Cardiac septum (tissue), 1 donor: ENCODE measurements around the gene NFAT5. TPM values are rescaled to one million over a fixed set of nuclear protein-coding genes. Genes with fewer than 3 reads are reported as not detected.

Source experiments
- DNase-seq: peaks from one replicate; pipeline ENCODE4 v3.0.0-alpha.2; 2020; ENCODE audit warnings: low spot score
- intact Hi-C: fragments of 100-400 bp; cut with DNase I; formaldehyde crosslinking; loops from one replicate; pipeline ENCODE4 v1.14.0; 2022
- total RNA-seq: library from RNA; stranded (reverse); fragmentation: NEBNext Ultra II Directional; extraction: Animal tissue kit (Norgen Biotek cat#: 25700); gene quantifications from one replicate; pipeline ENCODE4 v1.2.1, GENCODE V29; 2021
- donor health status: DM: no; HTN: no; CAD: no.

NFAT5 gene
- total RNA-seq, 1 donor from 2014 or later, result 28.5 TPM

GRCh38 chr16:69589434-69590269, 23.9 kb downstream of the NFAT5 start:
- no peak for DNase-seq
- intact Hi-C loops, result no loop called here

GRCh38 chr16:69590590-69590989, 24.8 kb downstream of the NFAT5 start:
- no peak for DNase-seq
- intact Hi-C loops, result no loop called here

GRCh38 chr16:69593751-69594255, 28.0 kb downstream of the NFAT5 start:
- intact Hi-C loops, result no loop called here
- DNase-seq, result no peak

GRCh38 chr16:69595127-69596036, 29.6 kb downstream of the NFAT5 start:
- no peak for DNase-seq
- intact Hi-C loops, result no loop called here

- DNase-seq, result no peak
Measured at GRCh38 chr16:69596801-69597200, 31.0 kb downstream of the NFAT5 start.

DNA sequence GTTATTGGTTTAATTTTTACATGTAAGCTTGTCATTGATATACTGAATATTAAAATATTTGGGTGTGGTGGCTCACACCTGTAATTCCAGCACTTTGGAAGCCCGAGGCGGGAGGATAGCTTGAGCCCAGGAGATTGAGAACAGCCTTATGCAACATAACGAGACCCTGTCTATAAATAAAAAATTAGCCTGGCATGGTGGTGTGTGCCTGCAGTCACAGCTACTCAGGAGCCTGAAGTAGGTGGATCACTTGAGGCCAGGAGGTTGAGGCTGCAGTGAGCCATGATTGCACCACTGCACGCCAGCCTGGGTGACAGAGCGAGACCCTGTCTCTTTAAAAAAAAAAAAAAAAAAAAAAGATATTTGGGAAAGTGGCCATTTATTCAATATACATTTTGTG, 32.3 kb downstream of the NFAT5 start:
- DNase-seq, result no peak
- intact Hi-C loops, result no loop called here

More at GRCh38 chr16:69596801-69597200, 31.0 kb downstream of the NFAT5 start:
- intact Hi-C loops, result no loop called here

DNA sequence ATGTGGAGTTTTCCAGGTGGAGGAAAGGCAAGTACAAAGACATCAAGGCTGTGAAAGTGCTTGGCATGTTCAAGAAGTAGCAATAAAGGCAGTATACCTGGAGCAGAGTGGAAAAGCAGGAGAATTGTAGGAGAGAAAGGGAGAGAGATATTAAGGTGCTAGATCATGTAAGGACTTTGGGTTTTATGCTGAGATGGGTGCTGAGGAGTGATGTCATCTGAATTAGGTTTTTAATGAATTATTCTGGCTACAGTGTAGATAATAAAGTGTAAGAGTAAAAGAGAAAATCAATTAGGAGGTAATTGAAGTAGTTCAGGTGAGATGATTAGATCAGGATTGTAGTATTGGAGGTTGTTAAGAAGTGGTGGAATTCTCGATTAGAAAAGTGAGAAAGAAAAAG, 34.0 kb downstream of the NFAT5 start:
- intact Hi-C loops, result no loop called here
- no peak for DNase-seq

DNA sequence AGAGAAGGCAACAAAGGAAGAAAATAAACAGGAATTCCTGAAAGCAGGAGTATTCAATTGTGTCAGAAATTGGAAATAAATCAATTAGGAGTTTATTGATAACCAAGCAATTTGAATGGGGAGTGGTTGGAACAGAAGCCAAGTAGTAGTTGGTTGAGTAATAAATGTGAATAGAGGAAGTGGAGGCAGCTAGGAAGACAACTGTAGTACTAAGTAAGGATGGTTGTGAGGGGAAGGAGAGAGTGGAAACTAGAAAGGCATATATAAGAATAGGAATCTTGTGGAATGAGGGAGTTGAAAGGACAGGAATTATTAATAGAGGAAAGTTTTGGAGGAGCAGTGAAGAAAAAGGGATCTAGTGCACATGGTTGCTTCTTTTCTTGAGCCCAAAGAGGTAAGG, 34.4 kb downstream of the NFAT5 start:
- intact Hi-C loops, result no loop called here
- DNase-seq, result no peak

DNA sequence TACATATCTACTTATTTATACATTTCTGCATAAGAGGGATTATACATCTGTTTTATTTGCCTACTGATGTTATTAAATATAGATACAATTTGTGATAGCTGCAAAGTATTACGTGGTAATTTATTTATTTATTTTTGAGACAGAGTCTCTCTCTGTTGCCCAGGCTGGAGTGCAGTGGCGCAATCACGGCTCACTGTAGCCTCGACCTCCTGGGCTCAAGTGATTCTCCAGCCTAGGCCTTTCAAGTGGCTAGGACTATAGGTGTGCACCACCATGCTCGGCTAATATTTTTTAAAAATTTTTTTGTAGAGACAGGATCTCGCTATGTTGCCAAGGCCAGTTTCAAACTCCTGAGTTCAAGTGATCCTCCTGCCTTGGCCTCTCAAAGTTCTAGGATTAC, 35.5 kb downstream of the NFAT5 start:
- no peak for DNase-seq
- intact Hi-C loops, result no loop called here

GRCh38 chr16:69606985-69607384, 41.2 kb downstream of the NFAT5 start:
- intact Hi-C loops, result no loop called here
- no peak for DNase-seq

DNA sequence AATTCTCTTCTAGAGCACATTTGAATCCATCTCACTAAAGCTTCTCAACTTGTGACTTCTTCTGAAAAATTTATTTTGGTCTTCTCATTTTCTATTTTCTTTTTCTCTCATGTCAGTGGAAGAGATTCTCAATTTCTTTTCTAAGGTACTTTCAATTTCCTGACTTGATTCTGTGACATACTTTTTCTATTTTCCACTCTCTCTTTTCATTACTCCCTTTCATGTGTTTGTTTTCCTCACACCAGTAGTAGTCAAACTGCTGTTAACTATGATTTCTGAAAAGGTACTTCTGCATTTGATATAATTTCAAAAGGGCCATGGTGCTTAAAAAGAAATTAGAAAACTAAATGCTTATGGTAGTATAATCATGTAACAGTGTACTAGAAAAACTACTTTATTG, 41.9 kb downstream of the NFAT5 start:
- intact Hi-C loops, result no loop called here
- no peak for DNase-seq

DNA sequence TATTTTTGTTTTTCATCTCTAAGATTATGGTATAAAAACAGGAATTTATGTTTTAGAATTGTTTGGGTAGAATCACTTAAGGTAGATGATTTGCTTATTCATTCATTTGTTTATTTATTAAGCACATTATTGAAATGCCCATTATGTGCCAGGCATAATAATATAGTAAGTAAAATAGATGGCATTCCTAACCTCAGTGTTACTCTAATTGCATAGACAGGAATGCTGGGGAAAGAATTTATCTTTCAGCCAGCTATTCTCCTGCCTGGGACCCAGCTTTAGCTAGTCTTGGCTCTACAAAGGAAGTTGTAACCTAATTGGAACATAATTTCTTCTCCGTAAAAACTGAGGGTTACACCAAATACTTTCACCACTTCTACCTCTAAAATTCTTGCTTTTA, 44.6 kb downstream of the NFAT5 start:
- no peak for DNase-seq
- intact Hi-C loops, result no loop called here

GRCh38 chr16:69611103-69611640, 45.4 kb downstream of the NFAT5 start:
- intact Hi-C loops, result no loop called here
- DNase-seq, result no peak

GRCh38 chr16:69613378-69614154, 47.8 kb downstream of the NFAT5 start:
- intact Hi-C loops, result no loop called here
- no peak for DNase-seq

DNA sequence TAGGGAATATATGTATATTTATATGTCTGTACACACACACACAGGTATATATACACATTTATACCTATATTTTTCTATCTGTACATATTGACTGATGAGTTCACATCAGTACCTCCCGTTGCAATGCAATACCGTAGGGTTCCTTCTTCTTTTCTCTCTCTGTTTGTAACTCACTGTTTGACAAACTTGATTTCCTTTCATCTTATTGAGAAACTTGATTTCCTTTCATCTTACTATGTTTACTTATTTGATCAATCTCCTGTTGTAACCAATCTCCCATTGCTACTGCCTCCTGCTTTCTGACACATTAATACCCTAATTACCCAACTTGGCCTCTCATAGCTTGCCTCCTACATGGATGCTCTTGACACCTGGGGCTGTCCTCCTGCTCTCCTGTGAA, 49.8 kb downstream of the NFAT5 start:
- DNase-seq, result no peak
- intact Hi-C loops, result no loop called here

DNA sequence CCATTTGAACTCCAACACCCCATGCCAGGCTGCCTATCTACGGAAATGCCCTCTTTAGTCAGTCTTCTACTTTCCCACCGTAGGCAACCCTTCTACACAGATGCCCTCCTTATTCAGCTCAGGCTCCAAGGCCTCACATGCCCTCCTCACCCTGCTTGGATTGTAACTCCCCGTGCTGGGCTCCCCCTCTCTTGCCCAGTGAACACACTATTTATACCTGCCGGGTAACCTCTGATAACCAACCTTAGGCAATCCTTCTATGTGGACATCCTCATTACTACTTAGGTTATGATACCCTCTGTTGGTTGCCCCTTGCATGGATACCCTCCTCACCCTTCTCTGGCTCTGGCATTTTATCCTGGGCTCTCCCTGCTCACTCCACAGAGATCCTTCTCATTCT, 50.3 kb downstream of the NFAT5 start:
- DNase-seq, result no peak
- intact Hi-C loops, result no loop called here

- DNase-seq, result no peak
- intact Hi-C loops, result no loop called here
Measured at GRCh38 chr16:69618307-69618706, 52.5 kb downstream of the NFAT5 start.

- intact Hi-C loops, result no loop called here
- no peak for DNase-seq
Measured at GRCh38 chr16:69618721-69619120, 53.0 kb downstream of the NFAT5 start.

DNA sequence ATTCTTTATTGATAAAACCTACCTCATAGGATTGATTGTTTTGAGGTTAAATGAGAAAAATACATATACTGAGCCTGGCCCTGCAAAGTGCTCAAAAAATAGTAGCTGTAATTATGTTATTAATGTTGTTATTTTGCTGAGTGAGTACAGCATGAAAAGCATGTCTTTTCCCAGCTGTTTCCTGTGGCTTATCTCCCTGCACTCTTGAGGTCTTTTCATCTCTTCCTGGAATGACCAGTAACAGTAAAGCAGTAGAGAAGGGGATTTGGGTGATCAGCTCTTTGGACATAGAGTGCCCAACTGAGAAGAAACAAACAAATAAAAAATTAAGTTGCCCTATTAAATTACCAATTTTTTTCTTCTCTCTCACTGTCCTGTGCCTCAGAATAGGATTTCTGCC, 53.7 kb downstream of the NFAT5 start:
- DNase-seq, result no peak
- intact Hi-C loops, result no loop called here

- intact Hi-C loops, result no loop called here
- no peak for DNase-seq
Measured at GRCh38 chr16:69620573-69620972, 54.8 kb downstream of the NFAT5 start.
